IPS DF 6.9 (cell line): Measurements from ENCODE around the gene GPR26.

Source experiments
- DNase-seq: peaks from one replicate; pipeline ENCODE4 v3.0.0-alpha.2; 2013; ENCODE audit warnings: low read depth, low spot score
- H3K27ac ChIP-seq: one replicate; pipeline ENCODE4 v1.5.1; 2013; ENCODE audit warnings: low read length, control low read depth
- H3K27me3 ChIP-seq: 2 replicates; pipeline ENCODE4 v1.6.1; 2013; ENCODE audit warnings: mild to moderate bottlenecking, low read length; ENCODE audit not compliant: control insufficient read depth, insufficient read depth
- H3K36me3 ChIP-seq: 2 replicates; pipeline ENCODE4 v1.6.1; 2013; ENCODE audit warnings: low read length; ENCODE audit not compliant: control insufficient read depth, insufficient read depth
- H3K4me1 ChIP-seq: 2 replicates; pipeline ENCODE4 v1.6.1; 2013; ENCODE audit warnings: low read length; ENCODE audit not compliant: control insufficient read depth, insufficient read depth
- H3K4me3 ChIP-seq: 2 replicates; pipeline ENCODE4 v1.5.1; 2013; ENCODE audit warnings: mild to moderate bottlenecking, low read length
- H3K9me3 ChIP-seq: 2 replicates; pipeline ENCODE4 v1.6.1; 2013; ENCODE audit warnings: low read length, inconsistent platforms; ENCODE audit not compliant: control insufficient read depth, insufficient read depth
- WGBS: extraction: QIAGEN DNeasy Blood & Tissue Kit; methylation state at CpG from one replicate; pipeline ENCODE4 v1.1.7; 2013; ENCODE audit warnings: mixed read lengths, missing lambda C conversion rate; ENCODE audit not compliant: insufficient read length, insufficient coverage; 5-methylcytosine and 5-hydroxymethylcytosine counted together

GPR26 gene

GRCh38 chr10:123634221-123634620 lies 31.9 kb upstream of the GPR26 start:
- no CpG with 5 or more reads among the region's 6 CpGs for WGBS
- DNase-seq: no peak
- no peaks in the 10 kb centered on the region for H3K4me1 ChIP-seq
- H3K27ac ChIP-seq: no peak overlapping the region
- no peaks in the 10 kb centered on the region for H3K9me3 ChIP-seq
- no peaks in the 10 kb centered on the region for H3K36me3 ChIP-seq
- H3K4me3 ChIP-seq: no peak overlapping the region
- no peaks in the 10 kb centered on the region for H3K27me3 ChIP-seq

- H3K9me3 ChIP-seq: no peaks in the 10 kb centered on the region
- no peaks in the 10 kb centered on the region for H3K27me3 ChIP-seq
- H3K4me1 ChIP-seq: peaks cover 3% of the 10 kb centered on the region; the same call in 1 of the 2 replicates
- no peak overlapping the region for H3K4me3 ChIP-seq
- no peak overlapping the region for H3K27ac ChIP-seq
- no peak for DNase-seq
- no peaks in the 10 kb centered on the region for H3K36me3 ChIP-seq
- WGBS: no CpG with 5 or more reads among the region's 5 CpGs
Observed at GRCh38 chr10:123635131-123635530, 31.0 kb upstream of the GPR26 start.

- Histone ChIP-seq H3K4me3 (no peak overlapping the region), H3K27me3 (no peaks in the 10 kb centered on the region), H3K36me3 (no peaks in the 10 kb centered on the region), H3K4me1 (peaks cover 3% of the 10 kb centered on the region; the same call in 1 of the 2 replicates), H3K27ac (no peak overlapping the region), H3K9me3 (no peaks in the 10 kb centered on the region)
- DNase-seq: no peak
- WGBS: no CpG with 5 or more reads among the region's 2 CpGs
Observed at GRCh38 chr10:123635745-123636144, 30.4 kb upstream of the GPR26 start.

GRCh38 chr10:123636598-123637325 lies 29.4 kb upstream of the GPR26 start:
- no peak overlapping the region for H3K27ac ChIP-seq
- DNase-seq: no peak
- H3K4me3 ChIP-seq: no peak overlapping the region
- no peaks in the 10 kb centered on the region for H3K36me3 ChIP-seq
- no CpG with 5 or more reads among the region's 8 CpGs for WGBS
- H3K9me3 ChIP-seq: no peaks in the 10 kb centered on the region
- no peaks in the 10 kb centered on the region for H3K27me3 ChIP-seq
- H3K4me1 ChIP-seq: peaks cover 3% of the 10 kb centered on the region; the same call in 1 of the 2 replicates

- peaks cover 3% of the 10 kb centered on the region; the same call in 1 of the 2 replicates for H3K4me1 ChIP-seq
Observed at GRCh38 chr10:123637326-123637880, 28.8 kb upstream of the GPR26 start.

GRCh38 chr10:123639131-123639530 lies 27.0 kb upstream of the GPR26 start:
- no peak for DNase-seq
- Histone ChIP-seq H3K9me3 (no peaks in the 10 kb centered on the region), H3K27ac (no peak overlapping the region), H3K4me3 (no peak overlapping the region), H3K27me3 (no peaks in the 10 kb centered on the region), H3K4me1 (peaks cover 3% of the 10 kb centered on the region; the same call in 1 of the 2 replicates), H3K36me3 (no peaks in the 10 kb centered on the region)
- no CpG with 5 or more reads among the region's 3 CpGs for whole genome bisulfite sequencing

More at GRCh38 chr10:123637326-123637880, 28.8 kb upstream of the GPR26 start:
- no CpG with 5 or more reads among the region's 6 CpGs for WGBS
- no peak for DNase-seq
- no peaks in the 10 kb centered on the region for H3K27me3 ChIP-seq
- no peaks in the 10 kb centered on the region for H3K36me3 ChIP-seq
- no peaks in the 10 kb centered on the region for H3K9me3 ChIP-seq
- no peak overlapping the region for H3K4me3 ChIP-seq
- H3K27ac ChIP-seq: no peak overlapping the region

GRCh38 chr10:123640016-123640535 lies 26.1 kb upstream of the GPR26 start:
- H3K4me3 ChIP-seq: no peak overlapping the region
- no peaks in the 10 kb centered on the region for H3K36me3 ChIP-seq
- H3K27me3 ChIP-seq: no peaks in the 10 kb centered on the region
- WGBS: no CpG with 5 or more reads among the region's 3 CpGs
- no peak overlapping the region for H3K27ac ChIP-seq
- no peak for DNase-seq
- no peaks in the 10 kb centered on the region for H3K9me3 ChIP-seq
- H3K4me1 ChIP-seq: peaks cover 3% of the 10 kb centered on the region; the same call in 1 of the 2 replicates

- Histone ChIP-seq H3K27me3 (no peaks in the 10 kb centered on the region), H3K36me3 (no peaks in the 10 kb centered on the region), H3K4me1 (peaks cover 3% of the 10 kb centered on the region; the same call in 1 of the 2 replicates), H3K9me3 (no peaks in the 10 kb centered on the region), H3K27ac (no peak overlapping the region), H3K4me3 (no peak overlapping the region)
- WGBS: no CpG with 5 or more reads among the region's 4 CpGs
- no peak for DNase-seq
Observed at GRCh38 chr10:123642293-123642692, 23.9 kb upstream of the GPR26 start.

- Histone ChIP-seq H3K27ac (no peak overlapping the region), H3K27me3 (no peaks in the 10 kb centered on the region), H3K36me3 (no peaks in the 10 kb centered on the region), H3K4me3 (no peak overlapping the region), H3K4me1 (peaks cover 3% of the 10 kb centered on the region; the same call in 1 of the 2 replicates), H3K9me3 (no peaks in the 10 kb centered on the region)
- WGBS: no CpG with 5 or more reads among the region's 8 CpGs
- DNase-seq: no peak
Observed at GRCh38 chr10:123642697-123643096, 23.5 kb upstream of the GPR26 start.

GRCh38 chr10:123643315-123643714 lies 22.8 kb upstream of the GPR26 start:
- Histone ChIP-seq H3K4me1 (peaks cover 3% of the 10 kb centered on the region; the same call in 1 of the 2 replicates), H3K27ac (no peak overlapping the region), H3K36me3 (no peaks in the 10 kb centered on the region), H3K9me3 (no peaks in the 10 kb centered on the region), H3K4me3 (no peak overlapping the region), H3K27me3 (no peaks in the 10 kb centered on the region)
- DNase-seq: no peak
- no CpG with 5 or more reads among the region's 10 CpGs for WGBS
